Gastroesophageal sphincter (tissue), 3 donors: ENCODE measurements around the gene STN1.
A peak's percentile ranks its signal among the peaks of the same experiment; 100 is the strongest.

Source experiments
- EP300 ChIP-seq: sonication (generic); formaldehyde crosslinking; IDR thresholded peaks from one replicate; pipeline ENCODE4 v1.6.1; 2017; ENCODE audit warnings: antibody characterized with exemption, mild to moderate bottlenecking
- POLR2A ChIP-seq, 2 donors: fragments of 450-650 bp; IDR thresholded peaks; one replicate each; pipeline ENCODE4 v1.6.1; 2017; ENCODE audit warnings: antibody characterized with exemption in 2 of 2, mild to moderate bottlenecking in 2 of 2, moderate library complexity in 1 of 2
- POLR2AphosphoS5 ChIP-seq: sonication (generic); formaldehyde crosslinking; IDR thresholded peaks from one replicate; pipeline ENCODE4 v1.6.1; 2017; ENCODE audit warnings: antibody characterized with exemption
- TF ChIP-seq, protein P1 (sequence below), 4 experiments: fragments of 200-600 bp in 2 of 4; fragments of 450-650 bp in 2 of 4; sonication (generic) in 1 of 4; IDR thresholded peaks; one replicate each; pipeline ENCODE4 v1.5.1; 2017 to 2019; ENCODE audit warnings: antibody characterized with exemption in 4 of 4, mild to moderate bottlenecking in 2 of 4, moderate library complexity in 2 of 4

DNA sequence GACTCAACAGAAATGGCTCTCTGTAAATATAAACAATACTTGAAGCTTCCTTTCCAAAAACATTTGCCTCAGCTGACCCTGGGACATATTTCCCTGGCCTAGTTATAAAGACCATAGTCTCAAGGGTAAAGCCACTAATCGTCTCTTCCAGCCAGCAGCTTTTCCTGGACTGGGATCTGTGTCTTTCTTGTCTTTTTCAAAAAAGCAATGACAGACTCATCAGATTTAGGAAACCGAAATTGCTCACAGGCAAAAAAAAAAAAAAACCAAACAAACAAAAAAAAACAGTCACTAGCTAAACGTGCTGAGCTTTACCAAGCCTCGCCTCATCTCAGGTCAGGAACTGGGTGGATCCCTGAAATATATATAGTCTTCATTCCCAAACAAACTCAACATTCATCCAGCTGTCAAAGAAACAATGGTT lies 23.5 kb downstream of the STN1 start:
- TF ChIP-seq POLR2AphosphoS5, result peak; percentile 35
- TF ChIP-seq, protein P1, sequence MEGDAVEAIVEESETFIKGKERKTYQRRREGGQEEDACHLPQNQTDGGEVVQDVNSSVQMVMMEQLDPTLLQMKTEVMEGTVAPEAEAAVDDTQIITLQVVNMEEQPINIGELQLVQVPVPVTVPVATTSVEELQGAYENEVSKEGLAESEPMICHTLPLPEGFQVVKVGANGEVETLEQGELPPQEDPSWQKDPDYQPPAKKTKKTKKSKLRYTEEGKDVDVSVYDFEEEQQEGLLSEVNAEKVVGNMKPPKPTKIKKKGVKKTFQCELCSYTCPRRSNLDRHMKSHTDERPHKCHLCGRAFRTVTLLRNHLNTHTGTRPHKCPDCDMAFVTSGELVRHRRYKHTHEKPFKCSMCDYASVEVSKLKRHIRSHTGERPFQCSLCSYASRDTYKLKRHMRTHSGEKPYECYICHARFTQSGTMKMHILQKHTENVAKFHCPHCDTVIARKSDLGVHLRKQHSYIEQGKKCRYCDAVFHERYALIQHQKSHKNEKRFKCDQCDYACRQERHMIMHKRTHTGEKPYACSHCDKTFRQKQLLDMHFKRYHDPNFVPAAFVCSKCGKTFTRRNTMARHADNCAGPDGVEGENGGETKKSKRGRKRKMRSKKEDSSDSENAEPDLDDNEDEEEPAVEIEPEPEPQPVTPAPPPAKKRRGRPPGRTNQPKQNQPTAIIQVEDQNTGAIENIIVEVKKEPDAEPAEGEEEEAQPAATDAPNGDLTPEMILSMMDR (IDR thresholded peaks at IDR 0.05), result no peak
- TF ChIP-seq POLR2A (IDR thresholded peaks at IDR 0.05), result no peak
- TF ChIP-seq EP300, result no peak
